ENCODE results near the gene SLC25A25.

SLC25A25 gene

DNA sequence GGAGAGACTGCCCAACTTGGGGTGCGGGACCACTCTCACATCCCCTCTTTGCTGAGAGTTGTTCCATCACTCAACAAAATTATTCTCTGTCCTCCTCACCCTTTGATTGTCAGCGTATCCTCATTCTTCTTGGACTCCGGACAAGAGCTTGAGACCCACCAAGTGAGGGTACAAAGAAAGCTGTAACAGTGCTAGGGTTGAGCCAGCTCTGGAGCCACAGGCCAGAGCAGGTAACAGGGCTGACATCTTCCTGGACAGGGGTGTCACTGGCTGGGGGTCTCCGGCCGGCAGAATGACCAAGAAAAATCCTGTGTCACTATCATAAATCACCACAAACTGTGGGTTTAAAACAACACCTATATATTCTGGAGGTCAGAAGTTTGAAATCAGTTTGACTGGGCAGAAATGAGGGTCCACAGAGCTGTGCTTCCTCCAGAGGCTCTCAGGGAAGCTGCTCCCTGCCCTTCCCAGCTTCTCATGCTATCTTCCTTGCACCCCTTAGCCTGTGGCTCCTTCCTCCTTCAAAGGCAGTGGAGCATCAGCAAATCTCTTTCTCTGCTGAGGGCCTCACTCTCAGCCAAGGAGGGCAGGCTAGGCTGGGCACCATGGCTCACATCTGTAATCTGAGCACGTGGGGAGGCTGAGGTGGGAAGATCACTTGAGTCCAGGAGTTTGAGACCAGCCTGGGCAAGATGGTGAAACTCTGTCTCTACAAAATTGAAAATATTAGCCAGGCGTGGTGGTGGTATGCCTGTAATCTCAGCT, 87.9 kb downstream of the SLC25A25 start:
- DNase-seq (ENCODE audit: insufficient read length, low spot score), result no peak
- no peak for FAIRE-seq
